22Rv1 (cell line): Measurements from ENCODE around the gene PRTN3.

Source experiments
- H3K27ac ChIP-seq: fragments of 450-650 bp; 2 replicates; pipeline ENCODE4 v1.5.1; 2017
- CTCF ChIP-seq: fragments of 450-650 bp; IDR thresholded peaks from 2 replicates; pipeline ENCODE4 v1.5.1; 2017; ENCODE audit warnings: mild to moderate bottlenecking
- ZFX ChIP-seq: fragments of 450-650 bp; IDR thresholded peaks from 2 replicates; pipeline ENCODE4 v1.6.1; 2017; ENCODE audit warnings: antibody characterized with exemption, borderline replicate concordance

PRTN3 gene

GRCh38 chr19:896434-896833 lies 55.6 kb downstream of the PRTN3 start:
- TF ChIP-seq CTCF (no peak), ZFX (no peak)
- H3K27ac ChIP-seq = no peak overlapping the region

- TF ChIP-seq CTCF (no peak), ZFX (no peak)
- H3K27ac ChIP-seq = no peak overlapping the region
Observed at GRCh38 chr19:896999-897398, 56.2 kb downstream of the PRTN3 start.

- TF ChIP-seq ZFX = no peak
- peak; percentile 20 for TF ChIP-seq CTCF
- H3K27ac ChIP-seq = no peak overlapping the region
Observed at GRCh38 chr19:897442-898039, 56.7 kb downstream of the PRTN3 start.
